ENCODE data around the gene SORCS2.

DNA sequence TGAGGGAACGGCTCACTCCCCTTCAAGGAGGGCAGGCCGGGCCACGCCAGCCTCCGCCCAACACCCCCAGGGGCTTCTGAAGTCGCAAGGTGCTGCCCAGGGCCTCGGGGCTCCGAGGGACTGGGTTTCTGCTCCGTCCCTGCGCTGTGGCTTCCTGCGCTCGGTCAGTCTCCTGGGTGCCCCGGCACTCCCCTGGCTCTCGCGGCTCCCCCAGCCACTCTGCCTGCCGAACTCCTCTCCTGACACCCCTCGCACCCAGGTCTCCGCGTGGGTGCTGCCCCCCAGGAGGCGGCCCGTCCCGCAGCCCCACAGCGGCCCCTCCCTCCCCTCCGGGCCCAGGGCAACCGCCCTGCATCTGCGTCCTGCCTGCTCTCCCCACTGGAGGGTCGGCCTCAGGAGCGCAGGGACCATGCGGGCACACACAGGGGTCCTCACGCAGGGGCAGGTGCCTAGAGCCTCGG lies 595.4 kb downstream of the SORCS2 start:
- TF ChIP-seq, protein P1, sequence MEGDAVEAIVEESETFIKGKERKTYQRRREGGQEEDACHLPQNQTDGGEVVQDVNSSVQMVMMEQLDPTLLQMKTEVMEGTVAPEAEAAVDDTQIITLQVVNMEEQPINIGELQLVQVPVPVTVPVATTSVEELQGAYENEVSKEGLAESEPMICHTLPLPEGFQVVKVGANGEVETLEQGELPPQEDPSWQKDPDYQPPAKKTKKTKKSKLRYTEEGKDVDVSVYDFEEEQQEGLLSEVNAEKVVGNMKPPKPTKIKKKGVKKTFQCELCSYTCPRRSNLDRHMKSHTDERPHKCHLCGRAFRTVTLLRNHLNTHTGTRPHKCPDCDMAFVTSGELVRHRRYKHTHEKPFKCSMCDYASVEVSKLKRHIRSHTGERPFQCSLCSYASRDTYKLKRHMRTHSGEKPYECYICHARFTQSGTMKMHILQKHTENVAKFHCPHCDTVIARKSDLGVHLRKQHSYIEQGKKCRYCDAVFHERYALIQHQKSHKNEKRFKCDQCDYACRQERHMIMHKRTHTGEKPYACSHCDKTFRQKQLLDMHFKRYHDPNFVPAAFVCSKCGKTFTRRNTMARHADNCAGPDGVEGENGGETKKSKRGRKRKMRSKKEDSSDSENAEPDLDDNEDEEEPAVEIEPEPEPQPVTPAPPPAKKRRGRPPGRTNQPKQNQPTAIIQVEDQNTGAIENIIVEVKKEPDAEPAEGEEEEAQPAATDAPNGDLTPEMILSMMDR (IDR thresholded peaks at IDR 0.05 in 4 of 5, conservative IDR thresholded peaks at IDR 0.05 in 1 of 5), result no peak
- TF ChIP-seq POLR2A (IDR thresholded peaks at IDR 0.05), result no peak

Data from gastrocnemius medialis (tissue), 4 donors.